GM12878 (cell line): ENCODE measurements around the gene HM13.

Experiments
- ATF3 ChIP-seq: IDR thresholded peaks from 2 replicates; pipeline ENCODE4 v1.6.1; 2011; ENCODE audit warnings: low read depth, mild to moderate bottlenecking, low read length, moderate library complexity, borderline replicate concordance; ENCODE audit errors: extremely low read depth
- CTCF ChIP-seq, 3 experiments: IDR thresholded peaks in 2 of 3; conservative IDR thresholded peaks in 1 of 3; 2 replicates each; pipeline ENCODE4 v1.5.1; 2011; ENCODE audit warnings: low read depth in 3 of 3, low read length in 3 of 3, mild to moderate bottlenecking in 3 of 3, control low read depth in 2 of 3, moderate library complexity in 2 of 3, inconsistent platforms in 1 of 3, mixed read lengths in 1 of 3; ENCODE audit not compliant: control insufficient read depth in 2 of 3, insufficient read depth in 1 of 3; ENCODE audit errors: extremely low read depth in 1 of 3
- EGR1 ChIP-seq, 2 experiments: IDR thresholded peaks; 1 replicate in 1 of 2; 2 replicates in 1 of 2; pipeline ENCODE4 v1.6.1; 2011 to 2012; ENCODE audit warnings: low read depth in 2 of 2, low read length in 2 of 2, borderline replicate concordance in 1 of 2, mild to moderate bottlenecking in 1 of 2, moderate library complexity in 1 of 2
- HDAC6 ChIP-seq: fragments of 200-600 bp; sonication (generic); IDR thresholded peaks from one replicate; pipeline ENCODE4 v1.8.0; 2017; ENCODE audit warnings: antibody characterized with exemption; ENCODE audit not compliant: unreplicated experiment
- IKZF2 ChIP-seq, 2 experiments: fragments of 450-650 bp; IDR thresholded peaks; 2 replicates each; pipeline ENCODE4 v1.6.1; 2017; ENCODE audit warnings: mild to moderate bottlenecking in 2 of 2, moderate library complexity in 2 of 2
- JUNB ChIP-seq: IDR thresholded peaks from 2 replicates; pipeline ENCODE4 v1.6.1; 2016; ENCODE audit warnings: antibody characterized with exemption, mild to moderate bottlenecking
- MYC ChIP-seq: IDR thresholded peaks from 2 replicates; pipeline ENCODE4 v1.6.1; 2011; ENCODE audit warnings: mild to moderate bottlenecking, low read length, moderate library complexity, inconsistent platforms; ENCODE audit not compliant: insufficient read depth, insufficient replicate concordance, insufficient read length, severe bottlenecking
- NBN ChIP-seq: fragments of 450-650 bp; IDR thresholded peaks from 2 replicates; pipeline ENCODE4 v1.6.1; 2016
- POLR2AphosphoS5 ChIP-seq: IDR thresholded peaks from 2 replicates; pipeline ENCODE4 v1.6.1; 2011; ENCODE audit warnings: mild to moderate bottlenecking, low read length, inconsistent platforms
- YY1 ChIP-seq: IDR thresholded peaks from 2 replicates; pipeline ENCODE4 v1.6.1; 2011; ENCODE audit warnings: low read depth, mild to moderate bottlenecking, low read length

GRCh38 chr20:31516166-31516565 lies 1.9 kb downstream of the HM13 start:
- TF ChIP-seq HDAC6 (no peak), CTCF (IDR thresholded peaks at IDR 0.05 in 2 of 3, conservative IDR thresholded peaks at IDR 0.05 in 1 of 3; ENCODE audit: control insufficient read depth in 2 of 3, extremely low read depth in 1 of 3, insufficient read depth in 1 of 3, low read depth in 3 of 3, low read length in 3 of 3) (no peak), YY1 (no peak), NBN (no peak), ATF3 (no peak), POLR2AphosphoS5 (no peak), MYC (no peak), EGR1 (IDR thresholded peaks at IDR 0.05; ENCODE audit: borderline replicate concordance in 1 of 2, low read depth in 2 of 2, low read length in 2 of 2) (no peak), IKZF2 (IDR thresholded peaks at IDR 0.05) (no peak), JUNB (no peak)
